Mononuclear cell (primary cell): ENCODE data around the gene BPIFB3. TPM values are rescaled to one million over a fixed set of nuclear protein-coding genes. Genes with fewer than 3 reads are reported as not detected.

Experiments
- H3K27me3 ChIP-seq: 2 replicates; pipeline ENCODE4 v1.6.0; 2011; ENCODE audit warnings: low read length, control low read depth; ENCODE audit not compliant: insufficient read depth
- H3K4me1 ChIP-seq: 2 replicates; pipeline ENCODE4 v1.5.1; 2011; ENCODE audit warnings: mild to moderate bottlenecking, low read length, control low read depth; ENCODE audit not compliant: insufficient read depth
- H3K4me3 ChIP-seq: 2 replicates; pipeline ENCODE4 v1.5.1; 2011; ENCODE audit warnings: mild to moderate bottlenecking, low read length, moderate library complexity
- H3K9me3 ChIP-seq: 2 replicates; pipeline ENCODE4 v1.5.1; 2011; ENCODE audit warnings: low read depth, mild to moderate bottlenecking, control low read depth, low read length
- total RNA-seq: library from RNA; depleted of rRNA; stranded (reverse); fragments of >200 nt; gene quantifications from one replicate; pipeline ENCODE4 v1.2.3, GENCODE V29; 2012

The BPIFB3 gene, protein sequence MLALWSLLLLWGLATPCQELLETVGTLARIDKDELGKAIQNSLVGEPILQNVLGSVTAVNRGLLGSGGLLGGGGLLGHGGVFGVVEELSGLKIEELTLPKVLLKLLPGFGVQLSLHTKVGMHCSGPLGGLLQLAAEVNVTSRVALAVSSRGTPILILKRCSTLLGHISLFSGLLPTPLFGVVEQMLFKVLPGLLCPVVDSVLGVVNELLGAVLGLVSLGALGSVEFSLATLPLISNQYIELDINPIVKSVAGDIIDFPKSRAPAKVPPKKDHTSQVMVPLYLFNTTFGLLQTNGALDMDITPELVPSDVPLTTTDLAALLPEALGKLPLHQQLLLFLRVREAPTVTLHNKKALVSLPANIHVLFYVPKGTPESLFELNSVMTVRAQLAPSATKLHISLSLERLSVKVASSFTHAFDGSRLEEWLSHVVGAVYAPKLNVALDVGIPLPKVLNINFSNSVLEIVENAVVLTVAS
- total RNA-seq: not detected

DNA sequence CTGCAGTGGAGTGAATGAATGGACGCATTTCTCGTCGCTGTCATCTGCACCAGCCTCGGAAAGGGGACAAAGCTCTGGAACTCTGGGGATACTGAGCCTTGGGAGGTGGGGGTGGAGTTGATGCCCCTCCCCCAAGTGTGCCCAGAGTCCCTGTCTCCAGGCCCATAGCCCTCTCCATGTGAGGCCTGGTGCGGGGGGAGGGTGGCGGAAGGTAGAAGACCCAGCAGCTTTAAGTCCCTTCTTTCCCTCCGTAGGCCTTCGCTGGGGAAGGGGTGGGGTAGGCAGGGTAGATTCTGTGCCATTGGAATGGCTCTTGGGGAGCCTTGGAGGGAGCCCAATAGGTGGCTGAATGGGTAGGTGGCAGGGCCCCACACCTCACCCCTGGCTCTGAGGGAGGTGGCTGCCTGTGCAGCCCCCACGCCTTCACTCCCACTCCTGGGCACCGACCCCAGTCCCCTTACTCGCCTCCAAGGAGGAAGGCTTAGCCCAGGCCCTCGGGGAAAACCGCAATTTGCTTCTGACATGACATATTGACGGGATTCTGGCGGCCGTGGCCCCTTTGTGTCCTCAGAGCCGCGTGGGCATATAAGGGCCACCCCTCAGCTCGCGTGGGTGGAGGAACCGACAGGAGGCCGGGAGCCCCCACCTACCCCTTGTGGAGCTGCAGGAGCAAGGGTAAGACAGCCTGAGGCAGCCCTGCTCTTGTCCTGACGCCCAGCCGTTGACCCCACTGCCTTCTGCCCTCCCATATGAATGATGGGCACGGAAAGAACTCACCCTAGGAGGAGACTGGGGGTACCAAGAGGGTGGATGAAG, at the start of gene BPIFB3:
TSS of gene BPIFB3 (plus strand) at position 613 of the 816 bp plus-strand sequence. CDS start 1,533 bp downstream, outside the sequence.
- Histone ChIP-seq H3K27me3 (no peaks in the 10 kb centered on the region), H3K4me1 (no peaks in the 10 kb centered on the region), H3K4me3 (no peak within 1 kb of the TSS), H3K9me3 (no peaks in the 10 kb centered on the region)

DNA sequence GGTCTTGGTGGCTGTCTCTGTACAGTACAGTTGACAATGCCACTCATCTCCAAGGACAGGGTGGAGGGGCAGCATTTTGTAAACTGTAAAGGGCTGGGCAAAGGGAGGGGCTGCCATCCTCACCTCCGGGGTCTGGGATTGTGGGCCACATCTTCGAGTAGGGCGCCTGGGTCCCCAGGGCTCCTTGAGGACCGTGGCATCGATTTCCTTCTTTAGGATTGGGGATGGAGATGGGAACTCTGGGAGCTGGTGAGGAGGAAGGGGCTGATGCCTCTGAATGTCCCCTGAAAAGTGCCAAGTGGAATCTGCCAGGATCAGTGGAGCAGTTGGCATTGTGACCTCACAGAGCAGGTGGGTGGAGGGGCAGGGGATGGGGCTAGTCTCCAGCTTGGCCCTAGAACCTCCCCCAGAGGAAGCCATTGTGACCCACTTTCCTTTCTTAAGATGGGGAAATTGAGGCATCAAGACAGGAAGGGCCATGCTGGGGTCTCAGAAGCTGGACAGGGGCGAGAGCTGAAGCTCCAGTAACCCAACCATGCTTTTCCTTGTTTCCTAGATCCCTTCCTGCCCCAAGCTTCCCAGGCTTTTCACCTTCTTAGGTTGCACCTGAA, 49.5 kb upstream of the BPIFB3 start, which contains the start of gene SUN5:
TSS of gene SUN5 (minus strand) at position 293 of the 611 bp plus-strand sequence. CDS start at position 200, 93 bp downstream.
- no peak within 1 kb of the TSS for H3K4me3 ChIP-seq
- H3K9me3 ChIP-seq: no peaks in the 10 kb centered on the region
- H3K27me3 ChIP-seq: no peaks in the 10 kb centered on the region
- H3K4me1 ChIP-seq: no peaks in the 10 kb centered on the region

DNA sequence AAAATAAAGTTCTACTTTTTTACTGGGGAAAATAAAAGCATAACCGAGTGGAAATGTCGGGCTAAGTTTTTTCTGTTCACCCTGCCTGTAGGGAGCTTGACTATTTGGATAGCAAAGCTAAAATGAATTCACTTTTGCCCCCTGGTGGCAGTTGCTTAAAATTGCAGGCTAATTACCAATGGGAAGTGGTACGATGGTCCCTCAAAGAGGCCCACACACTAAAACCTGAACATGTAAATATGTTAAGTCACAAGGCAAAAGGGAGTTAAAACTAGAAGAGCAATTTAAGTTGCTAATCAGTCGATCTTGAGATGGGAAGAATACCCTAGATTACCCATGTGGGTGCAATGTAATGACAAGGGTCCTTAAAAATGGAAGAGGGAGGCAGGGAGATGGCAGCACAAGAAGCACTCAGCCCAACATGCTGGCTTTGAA, 48.6 kb upstream of the BPIFB3 start:
- H3K27me3 ChIP-seq: no peaks in the 10 kb centered on the region
- no peak overlapping the region for H3K4me3 ChIP-seq
- H3K4me1 ChIP-seq: no peaks in the 10 kb centered on the region
- no peaks in the 10 kb centered on the region for H3K9me3 ChIP-seq

DNA sequence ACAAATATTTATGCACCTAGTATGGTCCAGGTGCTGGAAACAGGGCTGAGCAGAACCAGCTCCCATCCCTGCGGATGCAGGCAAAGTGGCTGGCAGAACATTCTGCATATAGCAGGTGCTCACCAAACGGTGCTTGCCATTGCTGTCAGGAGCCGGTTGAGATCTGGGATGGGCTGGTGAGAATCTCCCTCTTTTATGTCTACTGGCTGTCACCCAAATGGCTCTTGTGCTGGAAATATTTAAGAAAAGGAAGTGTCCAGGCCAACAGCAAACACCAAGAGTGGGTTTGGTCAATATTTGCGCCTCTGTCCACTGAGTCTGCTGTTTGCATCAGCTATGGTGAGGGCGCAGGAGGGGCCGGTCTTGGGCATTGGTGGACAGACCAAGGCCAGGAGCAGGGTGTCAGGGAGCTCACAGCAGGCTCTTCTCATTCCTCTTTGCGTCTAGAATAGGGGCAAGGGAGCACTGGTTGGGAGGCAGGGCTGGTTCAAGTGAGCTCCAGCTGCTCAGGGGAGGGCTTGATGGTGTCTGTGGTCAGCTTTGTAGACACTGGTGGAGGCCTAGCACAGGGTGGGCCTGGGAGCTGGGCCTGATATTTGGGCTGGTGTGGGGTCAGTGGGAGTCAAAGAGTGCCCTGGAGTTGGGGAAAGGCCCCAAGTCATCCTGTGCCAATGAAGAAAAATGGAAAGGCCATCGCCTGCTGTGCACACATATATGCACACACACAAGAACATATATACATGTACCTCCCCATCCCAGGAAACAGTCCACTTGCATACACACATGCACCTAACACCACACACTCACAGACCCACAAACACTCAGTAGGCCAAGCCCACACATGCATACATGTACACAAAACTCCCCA, 47.6 kb upstream of the BPIFB3 start:
- Histone ChIP-seq H3K4me3 (no peak overlapping the region), H3K9me3 (no peaks in the 10 kb centered on the region), H3K4me1 (no peaks in the 10 kb centered on the region)

DNA sequence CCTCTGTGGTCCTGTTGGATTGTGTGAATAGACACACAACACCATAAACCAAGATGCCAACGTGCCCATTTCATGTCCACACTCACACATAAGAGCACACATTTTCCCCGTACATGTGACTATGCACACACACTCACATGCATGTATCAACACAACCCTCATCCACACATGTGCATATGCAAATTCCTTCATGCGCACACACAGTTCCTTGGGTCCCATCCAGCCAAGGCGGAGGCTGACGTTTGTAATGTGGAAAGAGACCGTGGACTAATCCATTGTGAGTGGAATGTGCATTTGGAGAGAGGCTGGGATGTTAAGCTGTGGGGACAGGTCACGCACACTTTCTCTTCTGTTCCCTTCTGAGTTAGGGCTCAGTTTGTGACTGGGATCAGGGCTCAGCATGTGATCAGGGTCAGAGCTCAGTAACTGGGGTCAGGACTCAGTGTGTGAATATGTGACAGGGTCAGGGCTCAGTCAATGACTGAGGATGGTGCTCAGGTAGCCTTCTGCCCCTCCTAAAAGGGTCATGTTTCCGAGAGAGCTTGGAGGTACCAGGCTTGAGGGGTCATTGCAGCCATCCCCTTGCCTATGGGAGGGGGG, 46.8 kb upstream of the BPIFB3 start:
- no peaks in the 10 kb centered on the region for H3K4me1 ChIP-seq
- H3K4me3 ChIP-seq: no peak overlapping the region
- no peaks in the 10 kb centered on the region for H3K27me3 ChIP-seq
- no peaks in the 10 kb centered on the region for H3K9me3 ChIP-seq

More for the DNA sequence above, 47.6 kb upstream of the BPIFB3 start:
- no peaks in the 10 kb centered on the region for H3K27me3 ChIP-seq

DNA sequence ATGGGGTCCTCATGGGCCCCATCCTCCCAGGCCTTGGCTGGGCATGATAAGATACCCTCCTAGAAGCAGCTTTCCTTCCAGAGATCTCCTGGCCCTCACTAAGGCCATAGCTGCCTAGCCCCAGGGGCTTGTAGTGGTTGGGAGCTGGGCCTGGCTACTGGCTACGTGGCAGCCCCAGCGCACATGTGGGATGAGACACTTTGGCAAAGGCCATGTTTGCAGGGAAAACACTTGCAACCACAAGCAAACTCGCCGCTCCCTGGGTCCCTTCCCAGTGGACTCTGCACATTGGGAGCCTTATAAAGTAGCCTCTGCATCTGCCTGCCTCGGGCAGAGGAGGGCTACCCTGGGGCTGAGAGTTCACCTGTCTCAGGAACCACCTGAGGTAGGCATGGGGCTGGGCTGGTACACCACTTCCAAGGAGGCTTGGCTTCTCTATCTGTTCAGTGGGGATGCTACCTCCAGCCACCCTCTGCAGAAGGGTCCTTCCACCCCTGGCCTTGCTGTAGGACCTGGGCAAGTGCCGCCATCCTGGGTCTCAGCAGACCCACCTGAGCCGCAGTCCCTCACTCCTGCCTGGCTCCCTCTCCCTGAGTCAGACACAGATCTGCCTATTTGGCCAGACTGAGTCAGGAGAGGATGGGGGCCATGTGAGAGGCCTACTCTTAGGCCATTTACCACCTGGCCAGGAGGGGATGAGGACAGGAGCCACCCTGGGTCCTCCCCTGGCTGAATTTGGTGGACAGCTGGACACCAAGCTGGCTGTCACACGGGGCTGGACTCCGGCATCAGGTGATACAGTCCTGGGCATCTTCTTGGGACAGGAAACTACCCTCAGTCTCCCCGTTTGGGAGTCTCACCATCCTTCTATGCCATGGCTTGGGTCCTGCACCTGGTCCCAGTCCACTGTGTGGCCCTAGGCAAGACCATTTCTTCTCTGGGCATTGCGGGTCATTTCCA, 46.0 kb upstream of the BPIFB3 start, which contains the start of gene BPIFB2:
TSS of gene BPIFB2 (plus strand) at position 329 of the 960 bp plus-strand sequence. CDS start 871 bp downstream, outside the sequence.
- no peak within 1 kb of the TSS for H3K4me3 ChIP-seq
- H3K9me3 ChIP-seq: no peaks in the 10 kb centered on the region
- no peaks in the 10 kb centered on the region for H3K27me3 ChIP-seq
- H3K4me1 ChIP-seq: no peaks in the 10 kb centered on the region

DNA sequence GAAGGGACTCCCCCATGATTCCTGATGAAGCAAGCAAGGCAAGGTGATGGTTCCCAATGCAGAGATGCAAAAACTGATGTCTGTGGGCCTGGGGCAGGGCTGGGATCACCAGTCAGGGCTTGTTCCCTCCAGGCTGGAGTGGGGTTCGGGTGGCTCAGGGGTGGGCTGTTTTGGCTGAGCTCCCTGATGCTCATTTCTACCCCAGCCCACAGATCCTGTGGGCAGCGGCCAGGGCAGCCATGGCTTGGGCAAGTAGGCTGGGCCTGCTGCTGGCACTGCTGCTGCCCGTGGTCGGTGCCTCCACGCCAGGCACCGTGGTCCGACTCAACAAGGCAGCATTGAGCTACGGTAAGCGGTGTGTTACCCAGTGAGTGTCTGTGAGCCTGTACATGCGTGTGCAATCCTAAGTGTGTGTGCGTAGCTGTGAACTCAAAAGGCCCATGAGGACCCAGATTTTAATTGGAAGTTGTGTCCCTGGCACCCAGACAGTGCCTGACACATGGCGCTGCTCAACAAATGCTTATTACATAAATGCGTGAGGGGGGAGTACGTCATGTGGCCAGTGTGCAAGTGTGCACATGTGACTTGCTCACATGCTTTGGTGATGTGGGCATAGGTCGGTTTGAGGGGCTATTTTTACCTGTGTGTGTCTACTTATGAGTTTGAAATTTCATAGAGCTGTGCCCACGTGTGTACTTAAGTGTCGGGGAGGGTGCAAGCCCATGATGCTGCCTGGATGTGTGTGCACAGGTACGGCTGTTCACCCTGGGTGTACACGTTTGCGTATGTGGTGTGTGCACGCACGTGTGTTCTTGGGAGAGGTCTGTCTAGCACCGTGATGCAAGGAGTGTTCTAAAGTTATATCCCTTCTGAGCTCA, 45.1 kb upstream of the BPIFB3 start:
- no peaks in the 10 kb centered on the region for H3K27me3 ChIP-seq
- H3K4me3 ChIP-seq: no peak overlapping the region
- H3K9me3 ChIP-seq: no peaks in the 10 kb centered on the region
- no peaks in the 10 kb centered on the region for H3K4me1 ChIP-seq

DNA sequence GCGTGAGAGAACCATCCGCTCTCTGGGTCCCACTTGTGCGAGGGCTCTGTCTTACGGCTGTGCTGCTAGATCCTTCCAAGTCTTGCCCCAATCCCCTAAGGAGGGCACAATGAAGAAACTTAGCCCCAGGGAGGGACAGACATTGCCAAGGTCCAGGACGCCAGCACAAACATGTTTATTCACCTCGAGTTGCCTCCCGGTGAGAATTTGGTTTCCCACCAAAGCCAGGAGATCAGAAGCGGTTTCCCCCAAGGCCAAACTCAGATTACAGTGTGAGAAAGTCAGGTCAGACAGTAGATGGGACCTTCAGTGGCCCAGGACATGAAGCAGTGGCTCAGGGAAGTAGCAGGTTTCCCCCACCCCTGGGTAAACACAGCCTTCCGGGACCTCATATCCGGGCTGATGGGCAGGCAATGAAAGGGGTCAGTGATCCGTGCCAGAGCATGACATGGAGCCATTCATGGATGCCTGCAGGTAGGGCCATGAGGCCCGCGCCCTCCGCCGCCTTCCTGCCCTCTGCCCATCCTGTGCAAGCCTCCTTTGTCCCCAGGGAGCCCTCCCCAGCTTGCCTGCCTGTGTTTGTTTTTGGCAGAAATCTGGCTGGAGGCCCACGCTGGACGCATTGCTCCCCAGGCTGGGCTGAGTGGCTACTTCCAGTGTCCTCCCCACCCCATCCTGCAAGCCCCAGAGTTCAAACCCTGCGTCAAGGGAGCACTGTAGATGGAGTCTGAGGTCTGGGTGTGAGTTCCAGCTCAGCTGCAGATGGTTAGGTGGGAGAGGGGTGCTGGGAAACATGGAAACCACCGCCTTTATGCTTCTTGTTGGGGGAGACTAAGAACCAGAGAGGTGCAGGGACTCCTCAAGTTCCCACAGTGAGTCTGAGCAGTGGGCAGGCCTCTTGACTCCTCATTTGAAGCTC, 44.2 kb upstream of the BPIFB3 start:
- no peaks in the 10 kb centered on the region for H3K9me3 ChIP-seq
- no peaks in the 10 kb centered on the region for H3K27me3 ChIP-seq
- no peak overlapping the region for H3K4me3 ChIP-seq
- H3K4me1 ChIP-seq: no peaks in the 10 kb centered on the region

DNA sequence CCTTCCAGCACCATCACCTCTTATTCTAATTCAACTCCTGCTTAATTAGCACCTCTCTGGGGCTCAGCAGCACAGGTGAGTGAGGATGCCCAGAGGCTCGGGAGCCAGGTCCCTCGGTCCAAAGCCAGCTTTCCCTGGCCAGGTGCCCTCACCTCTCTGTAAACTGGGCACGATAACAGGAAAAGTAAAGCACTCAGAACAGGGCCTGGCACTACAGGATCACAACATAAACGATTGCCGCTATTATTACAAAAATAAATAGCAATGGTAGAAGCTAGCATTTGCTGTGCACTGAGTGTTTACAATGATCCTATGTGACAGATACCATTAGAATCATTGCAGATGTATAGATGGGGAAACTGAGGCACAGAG, 43.6 kb upstream of the BPIFB3 start:
- Histone ChIP-seq H3K9me3 (no peaks in the 10 kb centered on the region), H3K4me1 (no peaks in the 10 kb centered on the region), H3K4me3 (no peak overlapping the region), H3K27me3 (no peaks in the 10 kb centered on the region)

DNA sequence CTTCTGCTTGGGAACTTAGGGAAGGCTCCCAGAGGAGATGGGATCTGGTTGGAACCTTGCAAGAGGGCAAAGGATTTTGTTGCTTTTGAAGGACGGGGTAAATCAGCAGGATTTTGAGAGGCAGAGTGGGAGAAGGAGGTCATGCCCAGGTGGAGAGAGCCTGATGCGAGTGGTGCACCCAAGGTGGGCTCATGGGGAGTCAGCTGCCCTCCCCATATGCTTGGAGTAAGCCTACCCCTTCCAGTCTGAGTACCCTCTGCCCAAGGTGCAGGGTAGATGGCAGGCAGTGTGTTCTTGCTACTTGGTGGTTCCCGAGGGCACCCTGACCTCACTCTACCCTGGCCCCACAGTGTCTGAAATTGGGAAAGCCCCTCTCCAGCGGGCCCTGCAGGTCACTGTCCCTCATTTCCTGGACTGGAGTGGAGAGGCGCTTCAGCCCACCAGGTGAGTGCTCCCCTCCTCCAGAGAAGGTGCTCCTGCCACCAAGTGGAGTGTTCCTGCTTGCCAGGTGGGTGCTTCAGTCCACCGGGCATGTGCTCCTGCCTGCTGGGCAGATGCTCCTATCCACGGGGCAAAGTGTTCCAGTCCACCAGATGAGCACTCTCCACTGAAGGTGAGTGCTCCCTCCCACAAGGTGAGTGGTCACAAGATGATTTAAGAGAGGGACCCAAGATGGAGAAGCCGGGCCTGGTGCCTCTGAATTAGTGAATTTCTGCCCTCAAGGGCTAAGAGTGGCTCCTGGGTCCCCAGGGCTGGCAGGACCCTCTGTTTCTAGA, 42.8 kb upstream of the BPIFB3 start:
- H3K4me1 ChIP-seq: no peaks in the 10 kb centered on the region
- H3K27me3 ChIP-seq: no peaks in the 10 kb centered on the region
- no peak overlapping the region for H3K4me3 ChIP-seq
- no peaks in the 10 kb centered on the region for H3K9me3 ChIP-seq
